SU-DHL-6 (cell line): ENCODE measurements around the gene DHX35.

Experiments
- EZH2phosphoT487 ChIP-seq: fragments of 200-600 bp; sonication (generic), shearing (Covaris generic); conservative IDR thresholded peaks from 2 replicates; pipeline ENCODE4 v1.6.1; 2018; ENCODE audit warnings: mild to moderate bottlenecking, antibody characterized with exemption, low read length, moderate library complexity, mixed read lengths
- TF ChIP-seq, protein P1 (sequence below): fragments of 200-600 bp; sonication (generic); IDR thresholded peaks from one replicate; pipeline ENCODE4 v1.5.1; 2017; ENCODE audit warnings: antibody characterized with exemption, mild to moderate bottlenecking, low read length, moderate library complexity; ENCODE audit not compliant: insufficient read depth, poor library complexity, severe bottlenecking

DNA sequence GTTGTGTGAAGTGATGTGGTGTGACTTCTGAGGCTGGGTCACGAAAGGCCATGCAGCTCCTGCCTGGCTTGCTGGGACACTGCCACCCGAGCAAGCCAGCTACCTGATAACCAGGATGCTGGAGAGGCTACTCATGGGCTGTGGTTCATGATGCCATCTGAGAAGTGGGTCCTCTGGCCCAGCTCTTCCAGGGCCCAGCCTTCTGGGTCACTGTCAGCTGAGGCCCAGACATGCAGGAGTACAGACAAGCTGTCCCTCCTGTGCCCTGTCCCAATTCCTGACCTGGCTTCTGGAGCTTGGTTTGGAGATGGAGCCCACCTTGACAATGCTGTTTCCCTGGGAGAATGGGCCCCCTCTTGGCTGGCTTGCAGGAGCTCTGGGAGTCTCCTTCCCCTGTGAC lies 87.0 kb downstream of the DHX35 start:
- TF ChIP-seq, protein P1, sequence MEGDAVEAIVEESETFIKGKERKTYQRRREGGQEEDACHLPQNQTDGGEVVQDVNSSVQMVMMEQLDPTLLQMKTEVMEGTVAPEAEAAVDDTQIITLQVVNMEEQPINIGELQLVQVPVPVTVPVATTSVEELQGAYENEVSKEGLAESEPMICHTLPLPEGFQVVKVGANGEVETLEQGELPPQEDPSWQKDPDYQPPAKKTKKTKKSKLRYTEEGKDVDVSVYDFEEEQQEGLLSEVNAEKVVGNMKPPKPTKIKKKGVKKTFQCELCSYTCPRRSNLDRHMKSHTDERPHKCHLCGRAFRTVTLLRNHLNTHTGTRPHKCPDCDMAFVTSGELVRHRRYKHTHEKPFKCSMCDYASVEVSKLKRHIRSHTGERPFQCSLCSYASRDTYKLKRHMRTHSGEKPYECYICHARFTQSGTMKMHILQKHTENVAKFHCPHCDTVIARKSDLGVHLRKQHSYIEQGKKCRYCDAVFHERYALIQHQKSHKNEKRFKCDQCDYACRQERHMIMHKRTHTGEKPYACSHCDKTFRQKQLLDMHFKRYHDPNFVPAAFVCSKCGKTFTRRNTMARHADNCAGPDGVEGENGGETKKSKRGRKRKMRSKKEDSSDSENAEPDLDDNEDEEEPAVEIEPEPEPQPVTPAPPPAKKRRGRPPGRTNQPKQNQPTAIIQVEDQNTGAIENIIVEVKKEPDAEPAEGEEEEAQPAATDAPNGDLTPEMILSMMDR, result no peak
- no peak for TF ChIP-seq EZH2phosphoT487
